CD4-positive, alpha-beta memory T cell (primary cell): ENCODE results near the gene CDC42. TPM values are rescaled to one million over a fixed set of nuclear protein-coding genes. Genes with fewer than 3 reads are reported as not detected.
"Not testable (repeated sequence)": the region's sequence is repeated elsewhere in the genome, so short reads cannot be mapped to it uniquely, and the experiment has no call there.

Source experiments
- CTCF ChIA-PET: fragments of 350-600 bp; sonication (Branson Sonifier 250); formaldehyde crosslinking; loops from one replicate; lab custom pipeline; 2021; ENCODE audit warnings: inconsistent platforms; ENCODE audit not compliant: partially characterized antibody; lab: Charles Lee
- POLR2A ChIA-PET: fragments of 350-600 bp; sonication (Branson Sonifier 250); formaldehyde crosslinking; loops from one replicate; lab custom pipeline; 2021; ENCODE audit not compliant: partially characterized antibody; lab: Charles Lee
- DNase-seq, 5 donors: peaks; one replicate each; pipeline versions ENCODE4 v3.0.0 to v3.0.0-alpha.2; 2020 to 2022; ENCODE audit warnings: mixed read lengths in 1 of 5
- H3K27ac ChIP-seq: one replicate; pipeline ENCODE4 v1.7.0; 2013; ENCODE audit warnings: low read depth, low read length
- H3K27me3 ChIP-seq: 2 replicates; pipeline ENCODE4 v1.7.0; 2013; ENCODE audit warnings: mild to moderate bottlenecking, low read length, moderate library complexity; ENCODE audit not compliant: insufficient read depth
- H3K36me3 ChIP-seq: 2 replicates; pipeline ENCODE4 v1.7.0; 2013; ENCODE audit warnings: mild to moderate bottlenecking, low read length, moderate library complexity; ENCODE audit not compliant: insufficient read depth
- H3K4me1 ChIP-seq: 2 replicates; pipeline ENCODE4 v1.7.0; 2013; ENCODE audit warnings: mild to moderate bottlenecking, low read length, moderate library complexity; ENCODE audit not compliant: insufficient read depth
- H3K4me3 ChIP-seq, 2 donors: one replicate each; pipeline ENCODE4 v1.7.0; 2013; ENCODE audit warnings: low read length in 2 of 2, mild to moderate bottlenecking in 1 of 2
- H3K9me3 ChIP-seq, 2 donors: one replicate each; pipeline ENCODE4 v1.7.0; 2013; ENCODE audit warnings: low read length in 2 of 2, control low read depth in 1 of 2; ENCODE audit not compliant: control insufficient read depth in 1 of 2
- H3K27ac Mint-ChIP-seq, 7 donors: one replicate each; pipeline ENCODE4 v1.8.0; 2020 to 2021; ENCODE audit warnings: mixed read lengths in 7 of 7, mild to moderate bottlenecking in 6 of 7, inconsistent platforms in 3 of 7, moderate library complexity in 3 of 7
- H3K27me3 Mint-ChIP-seq, 2 donors: one replicate each; pipeline ENCODE4 v1.8.0; 2020 to 2021; ENCODE audit warnings: mixed read lengths in 2 of 2
- H3K36me3 Mint-ChIP-seq, 2 donors: one replicate each; pipeline ENCODE4 v1.8.0; 2020 to 2021; ENCODE audit warnings: mixed read lengths in 2 of 2, inconsistent platforms in 1 of 2, mild to moderate bottlenecking in 1 of 2
- H3K4me1 Mint-ChIP-seq, 4 donors: one replicate each; pipeline ENCODE4 v1.8.0; 2020 to 2021; ENCODE audit warnings: mixed read lengths in 4 of 4, mild to moderate bottlenecking in 1 of 4
- H3K4me3 Mint-ChIP-seq, 8 donors: one replicate each; pipeline ENCODE4 v1.8.0; 2020 to 2021; ENCODE audit warnings: mixed read lengths in 8 of 8, mild to moderate bottlenecking in 7 of 8, moderate library complexity in 6 of 8, inconsistent platforms in 3 of 8
- H3K9me3 Mint-ChIP-seq, 8 donors: one replicate each; pipeline ENCODE4 v1.8.0; 2020 to 2021; ENCODE audit warnings: mixed read lengths in 8 of 8, mild to moderate bottlenecking in 5 of 8, inconsistent platforms in 3 of 8, moderate library complexity in 1 of 8
- intact Hi-C: fragments of 100-400 bp; cut with micrococcal nuclease; formaldehyde crosslinking; loops from one replicate; pipeline ENCODE4 v1.15.1; 2023
- polyA plus RNA-seq, 2 donors: library from polyadenylated mRNA; unstranded; fragments of 300-500 nt; fragmentation: Illumina TruSeq; gene quantifications; one replicate each; pipeline ENCODE4 v1.2.3, GENCODE V29; 2021
- total RNA-seq, 2 experiments: library from RNA; stranded (reverse); gene quantifications; one replicate each; pipeline ENCODE4 v1.2.3, GENCODE V29; 2021

Gene CDC42
- total and polyA plus RNA-seq, 4 experiments from 2014 or later = 159 to 320 (median 198) TPM

DNA sequence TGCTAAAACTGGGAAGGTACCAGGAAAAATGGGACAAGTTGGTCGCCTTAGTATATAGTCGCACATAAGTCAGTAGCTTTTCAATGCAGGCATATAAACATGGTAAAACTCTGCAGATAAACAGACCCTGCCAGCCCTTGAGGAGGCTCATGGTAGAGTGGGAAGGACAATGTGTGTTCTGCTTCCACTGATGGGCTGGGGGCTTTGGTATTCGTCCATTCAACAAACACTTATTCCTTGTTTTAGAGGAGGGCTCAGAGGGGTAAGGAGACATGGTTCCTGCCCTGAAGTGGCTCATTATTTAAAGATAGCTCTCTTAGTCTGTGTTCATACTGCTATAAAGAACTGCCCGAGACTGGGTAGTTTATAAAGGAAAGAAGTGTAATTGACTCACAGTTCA lies 39.8 kb upstream of the CDC42 start:
- H3K27me3 Mint-ChIP-seq, H3K36me3 Mint-ChIP-seq, DNase-seq, H3K9me3 Mint-ChIP-seq, POLR2A ChIA-PET, H3K4me1 Mint-ChIP-seq, H3K36me3 ChIP-seq, CTCF ChIA-PET, H3K4me3 Mint-ChIP-seq, H3K27ac Mint-ChIP-seq, H3K4me3 ChIP-seq, intact Hi-C loops, H3K9me3 ChIP-seq, H3K27me3 ChIP-seq, H3K27ac ChIP-seq, H3K4me1 ChIP-seq: not testable (repeated sequence)

GRCh38 chr1:22014575-22015206 lies 37.8 kb upstream of the CDC42 start:
- POLR2A ChIA-PET, H3K9me3 Mint-ChIP-seq, H3K27me3 Mint-ChIP-seq, H3K27me3 ChIP-seq, H3K27ac Mint-ChIP-seq, H3K36me3 Mint-ChIP-seq, H3K36me3 ChIP-seq, intact Hi-C loops, DNase-seq, H3K9me3 ChIP-seq, H3K4me3 ChIP-seq, CTCF ChIA-PET, H3K27ac ChIP-seq: not testable (repeated sequence)
- peaks cover 15% of the 10 kb centered on the region for H3K4me1 ChIP-seq
- Mint-ChIP-seq H3K4me3 (peak overlapping the region in 1 of 8 donors; percentile 16), H3K4me1 (peaks cover 11 to 14% (median 13%) of the 10 kb centered on the region in 4 donors)

- Mint-ChIP-seq H3K9me3 (no peaks in the 10 kb centered on the region), H3K4me3 (peak overlapping the region in 6 of 8 donors; percentile 54 to 80 (median 67)), H3K36me3 (no peaks in the 10 kb centered on the region), H3K4me1 (peaks cover 20 to 26% (median 23%) of the 10 kb centered on the region in 4 donors), H3K27ac (peak overlapping the region; percentile 65 to 98 (median 96)), H3K27me3 (no peaks in the 10 kb centered on the region)
- H3K4me3 ChIP-seq = no peak overlapping the region
- intact Hi-C loops = no loop called here
- DNase-seq = peak; percentile 41 to 83 (median 67)
- H3K9me3 ChIP-seq = no peaks in the 10 kb centered on the region
- ChIA-PET CTCF (interaction anchor here (0.7 to 12.4 kb wide), 7 partner anchors 13 to 432 kb away, joined by 3 to 113 read pairs (median 4); no protein-coding TSS in a partner anchor), POLR2A (interaction anchor here (0.8 to 3.0 kb wide), 11 partner anchors 10 to 739 kb away, joined by 3 to 21 read pairs (median 4); partner anchors contain the start of gene CDC42)
- H3K27ac ChIP-seq = peak overlapping the region; percentile 51
- no peaks in the 10 kb centered on the region for H3K36me3 ChIP-seq
- H3K27me3 ChIP-seq = no peaks in the 10 kb centered on the region
- peaks cover 37% of the 10 kb centered on the region for H3K4me1 ChIP-seq
These were observed 33.6 kb upstream of the CDC42 start for GRCh38 chr1:22018583-22019559.

- Mint-ChIP-seq H3K9me3 (no peaks in the 10 kb centered on the region), H3K36me3 (peaks cover 0 to 14% of the 10 kb centered on the region in 2 donors), H3K4me3 (no peak overlapping the region), H3K4me1 (peaks cover 29 to 45% (median 37%) of the 10 kb centered on the region in 4 donors), H3K27ac (peak overlapping the region in 1 of 7 donors; percentile 51), H3K27me3 (no peaks in the 10 kb centered on the region)
- ChIA-PET POLR2A (interaction anchor here (23.8 kb wide), 1 partner anchor 33 kb away, joined by 874 read pairs; the partner anchor contains the start of gene CDC42), CTCF (interaction anchor here (0.7 to 12.4 kb wide), 5 partner anchors 10 to 73 kb away, joined by 3 to 113 read pairs (median 11); no protein-coding TSS in a partner anchor)
- DNase-seq = no peak
- Histone ChIP-seq H3K4me1 (peaks cover 44% of the 10 kb centered on the region), H3K27ac (no peak overlapping the region), H3K36me3 (no peaks in the 10 kb centered on the region), H3K9me3 (no peaks in the 10 kb centered on the region), H3K4me3 (no peak overlapping the region), H3K27me3 (no peaks in the 10 kb centered on the region)
- intact Hi-C loops = no loop called here
These were observed 31.4 kb upstream of the CDC42 start for GRCh38 chr1:22021061-22021460.

DNA sequence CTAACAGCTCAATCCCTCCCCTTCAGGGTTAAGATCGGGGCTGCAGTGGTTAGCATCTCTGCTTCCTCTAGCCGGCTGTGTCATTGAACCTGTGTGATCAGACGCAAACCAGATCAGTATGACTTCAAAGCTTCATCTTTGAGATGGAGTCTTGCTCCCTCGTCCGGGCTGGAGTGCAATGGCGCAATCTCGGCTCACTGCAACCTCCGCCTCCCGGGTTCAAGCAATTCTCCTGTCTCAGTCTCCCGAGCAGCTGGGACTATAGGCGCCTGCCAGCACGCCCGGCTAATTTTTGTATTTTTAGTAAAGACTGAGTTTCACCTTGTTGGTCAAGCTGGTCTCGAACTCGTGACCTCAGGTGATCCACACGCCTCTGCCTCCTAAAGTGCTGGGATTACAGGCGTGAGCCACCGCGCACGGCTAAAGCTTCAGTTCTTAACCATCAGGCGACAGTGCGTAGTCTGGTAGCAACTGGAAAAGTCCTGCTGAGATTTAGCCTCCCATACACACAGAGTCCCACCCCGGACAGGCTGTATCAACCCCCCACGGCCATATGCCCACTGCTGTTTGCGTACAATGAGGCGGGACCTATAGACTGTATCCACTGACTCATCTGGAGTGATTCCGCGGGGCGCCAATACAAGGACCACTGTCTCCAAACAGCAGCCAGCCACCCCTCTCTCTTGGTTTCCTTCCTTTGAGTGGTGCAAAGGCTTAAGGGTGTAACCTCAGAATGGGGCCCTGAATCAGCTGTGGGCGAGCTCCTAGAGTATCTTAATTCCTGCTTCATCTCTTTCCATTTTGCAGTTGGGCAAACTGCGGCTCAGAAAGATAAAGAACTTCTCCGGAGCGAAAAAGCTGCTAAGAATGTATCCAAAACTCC lies 27.8 kb upstream of the CDC42 start:
- Mint-ChIP-seq H3K36me3 (peaks cover 4 to 15% of the 10 kb centered on the region in 2 donors), H3K27ac (peak overlapping the region; percentile 91 to 100 (median 99)), H3K9me3 (no peaks in the 10 kb centered on the region), H3K4me3 (peak overlapping the region; percentile 89 to 98 (median 94)), H3K27me3 (no peaks in the 10 kb centered on the region), H3K4me1 (peaks cover 27 to 53% (median 40%) of the 10 kb centered on the region in 4 donors)
- CTCF ChIA-PET = interaction anchor here (0.8 to 12.4 kb wide), 21 partner anchors 9 to 656 kb away, joined by 3 to 113 read pairs (median 7); partner anchors contain the start of genes CDC42 and USP48
- peak; percentile 87 to 96 (median 91) for DNase-seq
- peak overlapping the region; percentile 95 to 99 for H3K4me3 ChIP-seq
- H3K4me1 ChIP-seq = peaks cover 43% of the 10 kb centered on the region
- no peaks in the 10 kb centered on the region for H3K36me3 ChIP-seq
- H3K27ac ChIP-seq = peak overlapping the region; percentile 97
- H3K9me3 ChIP-seq = no peaks in the 10 kb centered on the region
- intact Hi-C loops = loop anchor here (1.0 to 2.0 kb wide), 5 partner anchors 15 to 241 kb away; partner anchors contain the start of genes CDC42 and USP48
- no peaks in the 10 kb centered on the region for H3K27me3 ChIP-seq
- POLR2A ChIA-PET = interaction anchor here (0.7 to 23.8 kb wide), 28 partner anchors 8 to 1391 kb away, joined by 3 to 874 read pairs (median 8); partner anchors contain the start of genes CDC42, USP48 and ZBTB40
